DMS53 (cell line): ENCODE results near the gene AMPH.

ENCODE experiments used
- DNase-seq: peaks from one replicate; lab custom pipeline; 2025; lab: John Stamatoyannopoulos, UW

Gene AMPH

GRCh38 chr7:38630720-38631673, at the start of gene AMPH:
Gene AMPH (minus strand): TSS chr7:38631373. CDS start chr7:38631351, 22 bp downstream.
- peak; percentile 56 for DNase-seq

- DNase-seq = no peak
Measured at GRCh38 chr7:38679419-38679818, 48.2 kb upstream of the AMPH start.

- DNase-seq = peak; percentile 24
Measured at GRCh38 chr7:38678698-38679054, 47.5 kb upstream of the AMPH start.

GRCh38 chr7:38677981-38678697, 47.0 kb upstream of the AMPH start:
- no peak for DNase-seq

GRCh38 chr7:38675494-38676106, 44.4 kb upstream of the AMPH start:
- no peak for DNase-seq

GRCh38 chr7:38674513-38674912, 43.3 kb upstream of the AMPH start:
- no peak for DNase-seq

- no peak for DNase-seq
Measured at GRCh38 chr7:38673795-38674194, 42.6 kb upstream of the AMPH start.

GRCh38 chr7:38671911-38672905, 41.0 kb upstream of the AMPH start:
- no peak for DNase-seq

GRCh38 chr7:38669965-38670520, 38.9 kb upstream of the AMPH start:
- peak; percentile 33 for DNase-seq

- no peak for DNase-seq
Measured at GRCh38 chr7:38664972-38665371, 33.8 kb upstream of the AMPH start.

GRCh38 chr7:38660427-38661099, 29.4 kb upstream of the AMPH start:
- peak; percentile 77 for DNase-seq

- no peak for DNase-seq
Measured at GRCh38 chr7:38659931-38660330, 28.8 kb upstream of the AMPH start.

GRCh38 chr7:38658921-38659320, 27.7 kb upstream of the AMPH start:
- no peak for DNase-seq

GRCh38 chr7:38656968-38657367, 25.8 kb upstream of the AMPH start:
- no peak for DNase-seq

GRCh38 chr7:38655833-38656774, 24.9 kb upstream of the AMPH start:
- DNase-seq = no peak

GRCh38 chr7:38637957-38638356, 6.8 kb upstream of the AMPH start:
- no peak for DNase-seq

GRCh38 chr7:38632411-38632810, 1.2 kb upstream of the AMPH start:
- peak; percentile 34 for DNase-seq

- DNase-seq = no peak
Measured at GRCh38 chr7:38629651-38630510, 1.3 kb downstream of the AMPH start.
